ENCODE measurements around the gene TMEM88. TPM values are rescaled to one million over a fixed set of nuclear protein-coding genes. Genes with fewer than 3 reads are reported as not detected.
A peak's percentile ranks its signal among the peaks of the same experiment; 100 is the strongest.

Gene TMEM88
- total RNA-seq, 2 experiments from 2014 or later, result 0.41 to 4.0 TPM

- peaks cover 31% of the 10 kb centered on the region for H3K4me1 ChIP-seq (ENCODE audit: insufficient read depth, low read length, poor library complexity, severe bottlenecking)
- TSS peak; percentile 34 for BruUV-seq (replicated peaks)
- no peak for TF ChIP-seq EZH2phosphoT487 (IDR thresholded peaks at IDR 0.05; ENCODE audit: borderline replicate concordance, low read depth, low read length)
- peak; percentile 88 for TF ChIP-seq CTCF (conservative IDR thresholded peaks at IDR 0.05; ENCODE audit: low read length)
- ChIA-PET POLR2A (no interaction called here), CTCF (ENCODE audit: unreplicated experiment) (no interaction called here)
- H3K4me2 ChIP-seq (ENCODE audit: low read length), result peak overlapping the region; percentile 80
- H3K9me2 ChIP-seq (ENCODE audit: insufficient read depth, low read length), result no peaks in the 10 kb centered on the region
- H4K20me1 ChIP-seq (ENCODE audit: insufficient read depth, low read length), result no peaks in the 10 kb centered on the region
- intact Hi-C loops (cut with micrococcal nuclease; ENCODE audit: unreplicated experiment), result loop anchor here (1.0 kb wide), 3 partner anchors 16 to 108 kb away; no protein-coding TSS in a partner anchor
- H3K36me3 ChIP-seq (ENCODE audit: insufficient read depth, low read length), result peaks cover 81% of the 10 kb centered on the region
- peak overlapping the region; percentile 42 for H3K27ac ChIP-seq (ENCODE audit: low read depth, low read length, poor library complexity, severe bottlenecking)
- no peak overlapping the region for H2AFZ ChIP-seq (ENCODE audit: low read length)
- H3K4me3 ChIP-seq (ENCODE audit: low read depth, low read length, poor library complexity, severe bottlenecking), result peak overlapping the region; percentile 67
- no peaks in the 10 kb centered on the region for H3K9me3 ChIP-seq (ENCODE audit: low read length)
- peaks cover 11% of the 10 kb centered on the region; the same call in 1 of the 2 replicates for H3K79me2 ChIP-seq (ENCODE audit: insufficient read depth, low read depth, low read length)
- DNase-seq (ENCODE audit: low spot score), result peak; percentile 95
These were observed 3.2 kb upstream of the TMEM88 start for GRCh38 chr17:7851438-7852261.

GRCh38 chr17:7852262-7852670, 2.6 kb upstream of the TMEM88 start:
- intact Hi-C loops (cut with micrococcal nuclease; ENCODE audit: unreplicated experiment), result no loop called here
- peak overlapping the region; percentile 28; the same call in 1 of the 2 replicates for H3K4me2 ChIP-seq (ENCODE audit: low read length)
- BruUV-seq (replicated peaks), result no TSS peak
- H3K79me2 ChIP-seq (ENCODE audit: insufficient read depth, low read depth, low read length), result peaks cover 11% of the 10 kb centered on the region; the same call in 1 of the 2 replicates
- H2AFZ ChIP-seq (ENCODE audit: low read length), result no peak overlapping the region
- no peak for DNase-seq (ENCODE audit: low spot score)
- H3K9me2 ChIP-seq (ENCODE audit: insufficient read depth, low read length), result no peaks in the 10 kb centered on the region
- H3K4me1 ChIP-seq (ENCODE audit: insufficient read depth, low read length, poor library complexity, severe bottlenecking), result peaks cover 31% of the 10 kb centered on the region
- no peaks in the 10 kb centered on the region for H3K9me3 ChIP-seq (ENCODE audit: low read length)
- H3K4me3 ChIP-seq (ENCODE audit: low read depth, low read length, poor library complexity, severe bottlenecking), result no peak overlapping the region
- H3K36me3 ChIP-seq (ENCODE audit: insufficient read depth, low read length), result peaks cover 76% of the 10 kb centered on the region
- CTCF ChIA-PET (ENCODE audit: unreplicated experiment), result no interaction called here
- TF ChIP-seq CTCF (conservative IDR thresholded peaks at IDR 0.05; ENCODE audit: low read length), result no peak
- no peak for TF ChIP-seq EZH2phosphoT487 (IDR thresholded peaks at IDR 0.05; ENCODE audit: borderline replicate concordance, low read depth, low read length)
- peak overlapping the region; percentile 6 for H3K27ac ChIP-seq (ENCODE audit: low read depth, low read length, poor library complexity, severe bottlenecking)
- POLR2A ChIA-PET, result no interaction called here
- no peaks in the 10 kb centered on the region for H4K20me1 ChIP-seq (ENCODE audit: insufficient read depth, low read length)
